ENCODE measurements around the gene GNAI1.

- TF ChIP-seq CTCF (IDR thresholded peaks at IDR 0.05) (no peak), POLR2A (IDR thresholded peaks at IDR 0.05) (no peak)
Measured at GRCh38 chr7:80189638-80190037, 55.0 kb downstream of the GNAI1 start.
